Liver (tissue), 3 donors: ENCODE data around the gene UBE2L3.

Experiments
- RAD21 ChIP-seq, 2 donors: IDR thresholded peaks; 2 replicates each; pipeline ENCODE4 v1.6.1; 2016; ENCODE audit warnings: antibody characterized with exemption in 2 of 2, mild to moderate bottlenecking in 2 of 2
- RXRA ChIP-seq, 2 donors: IDR thresholded peaks; 2 replicates each; pipeline ENCODE4 v1.6.1; 2017 to 2018; ENCODE audit warnings: antibody characterized with exemption in 2 of 2, mild to moderate bottlenecking in 1 of 2
- TF ChIP-seq, protein P1 (sequence below): fragments of 150-350 bp; IDR thresholded peaks from 2 replicates; pipeline ENCODE4 v1.5.1; 2017; ENCODE audit warnings: improper control_type of control experiment, low read depth, low read length; ENCODE audit not compliant: missing input control
- TF ChIP-seq, protein P2 (sequence below): IDR thresholded peaks from 2 replicates; pipeline ENCODE4 v1.6.1; 2016; ENCODE audit warnings: antibody characterized with exemption
- TF ChIP-seq, protein P3 (sequence below): IDR thresholded peaks from 2 replicates; pipeline ENCODE4 v1.6.1; 2016; ENCODE audit warnings: antibody characterized with exemption, mild to moderate bottlenecking
- donor health status: healthy.
- donor health status: healthy.

- TF ChIP-seq, protein P1, sequence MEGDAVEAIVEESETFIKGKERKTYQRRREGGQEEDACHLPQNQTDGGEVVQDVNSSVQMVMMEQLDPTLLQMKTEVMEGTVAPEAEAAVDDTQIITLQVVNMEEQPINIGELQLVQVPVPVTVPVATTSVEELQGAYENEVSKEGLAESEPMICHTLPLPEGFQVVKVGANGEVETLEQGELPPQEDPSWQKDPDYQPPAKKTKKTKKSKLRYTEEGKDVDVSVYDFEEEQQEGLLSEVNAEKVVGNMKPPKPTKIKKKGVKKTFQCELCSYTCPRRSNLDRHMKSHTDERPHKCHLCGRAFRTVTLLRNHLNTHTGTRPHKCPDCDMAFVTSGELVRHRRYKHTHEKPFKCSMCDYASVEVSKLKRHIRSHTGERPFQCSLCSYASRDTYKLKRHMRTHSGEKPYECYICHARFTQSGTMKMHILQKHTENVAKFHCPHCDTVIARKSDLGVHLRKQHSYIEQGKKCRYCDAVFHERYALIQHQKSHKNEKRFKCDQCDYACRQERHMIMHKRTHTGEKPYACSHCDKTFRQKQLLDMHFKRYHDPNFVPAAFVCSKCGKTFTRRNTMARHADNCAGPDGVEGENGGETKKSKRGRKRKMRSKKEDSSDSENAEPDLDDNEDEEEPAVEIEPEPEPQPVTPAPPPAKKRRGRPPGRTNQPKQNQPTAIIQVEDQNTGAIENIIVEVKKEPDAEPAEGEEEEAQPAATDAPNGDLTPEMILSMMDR = peak; percentile 38
- TF ChIP-seq, protein P2, sequence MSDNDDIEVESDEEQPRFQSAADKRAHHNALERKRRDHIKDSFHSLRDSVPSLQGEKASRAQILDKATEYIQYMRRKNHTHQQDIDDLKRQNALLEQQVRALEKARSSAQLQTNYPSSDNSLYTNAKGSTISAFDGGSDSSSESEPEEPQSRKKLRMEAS = no peak
- TF ChIP-seq RXRA (IDR thresholded peaks at IDR 0.05) (peak; percentile 13 to 67), RAD21 (IDR thresholded peaks at IDR 0.05) (peak in 1 of 2 donors; percentile 9)
- TF ChIP-seq, protein P3, sequence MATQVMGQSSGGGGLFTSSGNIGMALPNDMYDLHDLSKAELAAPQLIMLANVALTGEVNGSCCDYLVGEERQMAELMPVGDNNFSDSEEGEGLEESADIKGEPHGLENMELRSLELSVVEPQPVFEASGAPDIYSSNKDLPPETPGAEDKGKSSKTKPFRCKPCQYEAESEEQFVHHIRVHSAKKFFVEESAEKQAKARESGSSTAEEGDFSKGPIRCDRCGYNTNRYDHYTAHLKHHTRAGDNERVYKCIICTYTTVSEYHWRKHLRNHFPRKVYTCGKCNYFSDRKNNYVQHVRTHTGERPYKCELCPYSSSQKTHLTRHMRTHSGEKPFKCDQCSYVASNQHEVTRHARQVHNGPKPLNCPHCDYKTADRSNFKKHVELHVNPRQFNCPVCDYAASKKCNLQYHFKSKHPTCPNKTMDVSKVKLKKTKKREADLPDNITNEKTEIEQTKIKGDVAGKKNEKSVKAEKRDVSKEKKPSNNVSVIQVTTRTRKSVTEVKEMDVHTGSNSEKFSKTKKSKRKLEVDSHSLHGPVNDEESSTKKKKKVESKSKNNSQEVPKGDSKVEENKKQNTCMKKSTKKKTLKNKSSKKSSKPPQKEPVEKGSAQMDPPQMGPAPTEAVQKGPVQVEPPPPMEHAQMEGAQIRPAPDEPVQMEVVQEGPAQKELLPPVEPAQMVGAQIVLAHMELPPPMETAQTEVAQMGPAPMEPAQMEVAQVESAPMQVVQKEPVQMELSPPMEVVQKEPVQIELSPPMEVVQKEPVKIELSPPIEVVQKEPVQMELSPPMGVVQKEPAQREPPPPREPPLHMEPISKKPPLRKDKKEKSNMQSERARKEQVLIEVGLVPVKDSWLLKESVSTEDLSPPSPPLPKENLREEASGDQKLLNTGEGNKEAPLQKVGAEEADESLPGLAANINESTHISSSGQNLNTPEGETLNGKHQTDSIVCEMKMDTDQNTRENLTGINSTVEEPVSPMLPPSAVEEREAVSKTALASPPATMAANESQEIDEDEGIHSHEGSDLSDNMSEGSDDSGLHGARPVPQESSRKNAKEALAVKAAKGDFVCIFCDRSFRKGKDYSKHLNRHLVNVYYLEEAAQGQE = no peak
Observed at GRCh38 chr22:21629255-21630149, 62.0 kb downstream of the UBE2L3 start, which contains the start of gene YDJC.
